Kidney epithelial cell (primary cell): ENCODE measurements around the gene MYO1C. TPM values are rescaled to one million over a fixed set of nuclear protein-coding genes. Genes with fewer than 3 reads are reported as not detected.

Source experiments
- DNase-seq: peaks from one replicate; pipeline ENCODE4 v3.0.0-alpha.2; 2010; ENCODE audit warnings: low read depth
- H3K27me3 ChIP-seq: 2 replicates; pipeline ENCODE4 v1.6.0; 2011; ENCODE audit warnings: low read length; ENCODE audit not compliant: control insufficient read depth, insufficient read depth
- H3K36me3 ChIP-seq: 2 replicates; pipeline ENCODE4 v1.5.1; 2011; ENCODE audit warnings: low read length; ENCODE audit not compliant: control insufficient read depth, insufficient read depth
- H3K4me3 ChIP-seq: 2 replicates; pipeline ENCODE4 v1.5.1; 2011; ENCODE audit warnings: low read depth, mild to moderate bottlenecking, control low read depth, low read length
- CTCF ChIP-seq: IDR thresholded peaks from 2 replicates; pipeline ENCODE4 v1.5.1; 2011; ENCODE audit warnings: mild to moderate bottlenecking, moderate library complexity, low read length, control low read depth, inconsistent platforms; ENCODE audit not compliant: insufficient read depth, poor library complexity, severe bottlenecking
- total RNA-seq: library from RNA; depleted of rRNA; stranded (reverse); fragments of >200 nt; gene quantifications from 2 replicates; pipeline ENCODE4 v1.2.3, GENCODE V29; 2015

The MYO1C gene
- total RNA-seq, 1 donor from 2014 or later: 131 TPM

GRCh38 chr17:1488826-1489270 lies 3.6 kb downstream of the MYO1C start:
- DNase-seq: no peak
- no peaks in the 10 kb centered on the region for H3K27me3 ChIP-seq
- H3K4me3 ChIP-seq: no peak overlapping the region
- H3K36me3 ChIP-seq: no peaks in the 10 kb centered on the region
- TF ChIP-seq CTCF: no peak

DNA sequence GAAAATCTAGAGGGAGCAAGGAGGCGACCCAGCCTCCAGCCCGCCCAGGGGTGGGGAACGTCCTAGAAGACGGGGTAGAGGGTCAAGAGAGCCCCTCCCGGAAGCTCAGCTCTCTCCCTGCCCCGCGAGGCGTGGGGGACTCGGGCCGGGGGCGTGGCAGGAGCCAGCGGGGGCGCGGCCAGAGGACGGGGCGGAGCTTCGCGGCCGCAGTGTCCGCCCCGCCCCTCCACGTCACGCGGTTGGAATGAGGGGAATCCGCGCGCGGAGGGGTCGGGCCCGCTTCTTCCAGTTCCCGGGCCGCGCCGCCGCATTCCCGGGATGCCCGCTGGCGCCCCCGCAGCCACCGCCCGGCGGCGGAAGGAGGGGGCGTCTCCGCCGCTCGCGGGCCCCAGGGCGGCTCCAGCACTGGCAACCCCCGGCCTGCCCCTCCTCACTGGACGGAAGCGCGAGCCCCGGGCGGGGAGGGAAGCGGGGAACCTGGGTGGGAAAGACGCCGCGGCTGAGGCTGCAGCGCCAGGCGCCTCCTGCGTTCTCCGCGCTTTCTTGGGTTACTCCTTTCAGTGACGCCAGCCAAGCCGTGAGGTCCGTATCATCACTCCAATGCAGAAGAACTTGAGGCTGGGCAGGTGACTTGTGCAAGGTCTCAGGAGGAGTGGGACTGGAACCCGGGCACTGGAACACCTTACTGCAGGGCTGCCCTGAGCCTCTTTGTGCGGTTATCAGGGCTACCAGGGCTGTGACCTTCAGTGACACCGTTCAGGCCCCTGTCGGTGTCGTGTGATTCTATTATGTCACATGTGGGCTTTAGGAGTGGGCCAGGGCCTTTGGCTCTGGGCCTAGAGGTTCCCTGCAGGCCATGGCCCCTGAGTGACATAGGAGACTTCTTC lies 4.3 kb downstream of the MYO1C start:
- Histone ChIP-seq H3K4me3 (peak overlapping the region; percentile 38), H3K27me3 (no peaks in the 10 kb centered on the region), H3K36me3 (no peaks in the 10 kb centered on the region)
- TF ChIP-seq CTCF: no peak
- DNase-seq: no peak

DNA sequence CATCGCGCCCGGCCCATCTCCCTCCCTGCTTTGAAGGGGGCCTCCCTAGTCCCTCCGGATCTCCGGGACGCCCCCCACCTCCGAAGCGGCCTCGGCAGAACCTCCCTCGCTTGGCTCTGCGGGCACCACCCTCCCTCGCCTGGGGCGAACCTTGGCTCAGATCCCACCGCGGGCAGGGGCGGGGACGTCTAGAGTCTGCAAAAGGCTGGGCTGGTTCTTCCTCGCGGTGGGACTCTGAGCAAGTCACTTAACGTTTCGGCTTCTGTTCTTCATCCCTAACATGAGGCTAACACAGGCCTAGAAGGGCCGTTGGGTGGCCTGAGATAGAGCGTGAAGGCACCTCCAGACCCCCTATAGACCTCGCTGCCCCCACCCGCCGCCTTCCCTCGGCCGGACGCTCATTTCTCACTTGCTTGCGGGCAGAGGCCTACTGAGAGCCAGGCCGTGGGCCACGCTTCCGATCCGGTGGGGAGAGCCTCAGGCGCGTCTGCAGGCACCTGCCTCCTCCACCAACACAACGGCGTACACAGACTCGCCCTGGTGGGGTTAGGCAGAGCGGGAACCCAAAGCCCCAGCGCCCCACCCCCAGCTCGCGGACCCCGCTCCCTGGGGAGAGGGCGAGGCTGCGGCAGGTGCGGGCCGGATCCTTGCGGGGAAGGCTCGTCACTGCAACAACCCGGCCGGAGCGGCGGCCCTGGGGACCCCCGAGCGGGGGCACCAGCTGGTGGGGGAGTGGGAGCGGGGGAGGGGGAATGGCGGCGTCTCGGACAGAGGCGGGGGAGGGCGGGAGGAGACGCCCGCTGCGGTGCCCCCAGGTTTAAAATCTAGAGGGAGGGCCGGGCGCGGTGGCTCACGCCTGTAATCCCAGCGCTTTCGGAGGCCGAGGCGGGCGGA lies 5.4 kb downstream of the MYO1C start:
- no peak for TF ChIP-seq CTCF

GRCh38 chr17:1485423-1486376 lies 6.8 kb downstream of the MYO1C start:
- no peak for TF ChIP-seq CTCF
- peaks cover 2% of the 10 kb centered on the region for H3K36me3 ChIP-seq
- H3K27me3 ChIP-seq: no peaks in the 10 kb centered on the region
- no peak for DNase-seq
- H3K4me3 ChIP-seq: peak overlapping the region; percentile 64

More for the DNA sequence above, 5.4 kb downstream of the MYO1C start:
- no peak for DNase-seq
- no peaks in the 10 kb centered on the region for H3K27me3 ChIP-seq
- no peaks in the 10 kb centered on the region for H3K36me3 ChIP-seq
- H3K4me3 ChIP-seq: peak overlapping the region; percentile 26

GRCh38 chr17:1484676-1485422 lies 7.6 kb downstream of the MYO1C start:
- H3K27me3 ChIP-seq: no peaks in the 10 kb centered on the region
- H3K4me3 ChIP-seq: peak overlapping the region; percentile 64
- peaks cover 2% of the 10 kb centered on the region for H3K36me3 ChIP-seq
- no peak for TF ChIP-seq CTCF
- DNase-seq: no peak
